PFSK-1 (cell line): ENCODE data around the gene ARHGEF10L.

Experiments
- POLR2AphosphoS5 ChIP-seq: IDR thresholded peaks from 2 replicates; pipeline ENCODE4 v1.6.1; 2012; ENCODE audit warnings: low read depth, mild to moderate bottlenecking, control low read depth, low read length, moderate library complexity
- REST ChIP-seq, 2 experiments: IDR thresholded peaks; 2 replicates each; pipeline versions ENCODE4 v1.6.1 to v1.8.0; 2011 to 2012; ENCODE audit warnings: low read depth in 2 of 2, low read length in 2 of 2, control low read depth in 1 of 2, inconsistent platforms in 1 of 2, mild to moderate bottlenecking in 1 of 2, moderate library complexity in 1 of 2; ENCODE audit not compliant: insufficient read depth in 1 of 2
- SIN3A ChIP-seq: IDR thresholded peaks from 2 replicates; pipeline ENCODE4 v1.6.1; 2012; ENCODE audit warnings: mild to moderate bottlenecking, low read length, moderate library complexity, borderline replicate concordance; ENCODE audit not compliant: insufficient read depth
- TAF1 ChIP-seq: IDR thresholded peaks from 2 replicates; pipeline ENCODE4 v1.6.1; 2012; ENCODE audit warnings: low read length, control low read depth, borderline replicate concordance; ENCODE audit not compliant: insufficient read depth

DNA sequence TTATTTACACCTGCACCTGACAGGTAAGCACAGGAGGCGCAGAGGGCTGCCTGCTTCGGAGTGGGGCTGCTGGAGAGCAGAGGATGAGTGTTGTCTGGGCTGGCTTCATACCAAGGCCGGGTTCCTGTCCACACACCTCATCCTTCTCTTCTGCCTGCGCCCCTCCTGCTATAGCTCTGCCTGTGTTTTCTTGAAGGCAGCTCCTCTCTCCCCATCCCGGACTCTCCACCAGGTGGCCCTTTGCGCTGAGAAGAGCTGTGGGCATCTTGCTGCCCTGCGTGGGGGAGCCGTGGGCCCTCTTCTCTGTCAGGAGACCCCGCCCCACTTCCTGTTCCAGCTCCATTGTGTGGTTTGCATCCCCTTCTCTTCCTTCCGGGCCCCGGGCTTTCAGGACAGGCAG, 35.0 kb downstream of the ARHGEF10L start:
- TF ChIP-seq POLR2AphosphoS5: no peak
- no peak for TF ChIP-seq SIN3A
- TF ChIP-seq TAF1: no peak
- no peak for TF ChIP-seq REST (IDR thresholded peaks at IDR 0.05; ENCODE audit: insufficient read depth in 1 of 2, low read depth in 2 of 2, low read length in 2 of 2)
